ENCODE results near the gene ZNF878.

DNA sequence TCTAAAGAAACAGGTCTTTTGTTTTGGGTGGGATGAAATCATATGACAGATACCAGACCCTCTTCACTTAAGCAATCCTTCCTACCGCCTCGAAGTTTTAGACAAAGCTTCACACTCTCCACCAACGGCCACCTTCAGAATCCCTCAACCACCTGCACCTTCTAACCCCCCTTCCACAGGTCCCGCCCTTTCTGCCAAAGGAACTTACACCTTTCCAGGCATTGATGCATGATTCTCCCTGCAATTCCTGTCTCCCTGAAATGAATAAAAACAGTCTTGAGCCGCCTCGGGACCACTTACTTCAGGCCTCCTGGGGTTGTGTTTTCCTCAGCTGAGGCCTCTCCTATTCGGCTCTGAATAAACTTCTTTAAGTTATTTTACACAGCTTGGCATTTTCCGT lies 18.1 kb downstream of the ZNF878 start:
- TF ChIP-seq EZH2 (IDR thresholded peaks at IDR 0.05; ENCODE audit: borderline replicate concordance, low read depth, low read length, poor library complexity, severe bottlenecking): no peak
- TF ChIP-seq, protein P1, sequence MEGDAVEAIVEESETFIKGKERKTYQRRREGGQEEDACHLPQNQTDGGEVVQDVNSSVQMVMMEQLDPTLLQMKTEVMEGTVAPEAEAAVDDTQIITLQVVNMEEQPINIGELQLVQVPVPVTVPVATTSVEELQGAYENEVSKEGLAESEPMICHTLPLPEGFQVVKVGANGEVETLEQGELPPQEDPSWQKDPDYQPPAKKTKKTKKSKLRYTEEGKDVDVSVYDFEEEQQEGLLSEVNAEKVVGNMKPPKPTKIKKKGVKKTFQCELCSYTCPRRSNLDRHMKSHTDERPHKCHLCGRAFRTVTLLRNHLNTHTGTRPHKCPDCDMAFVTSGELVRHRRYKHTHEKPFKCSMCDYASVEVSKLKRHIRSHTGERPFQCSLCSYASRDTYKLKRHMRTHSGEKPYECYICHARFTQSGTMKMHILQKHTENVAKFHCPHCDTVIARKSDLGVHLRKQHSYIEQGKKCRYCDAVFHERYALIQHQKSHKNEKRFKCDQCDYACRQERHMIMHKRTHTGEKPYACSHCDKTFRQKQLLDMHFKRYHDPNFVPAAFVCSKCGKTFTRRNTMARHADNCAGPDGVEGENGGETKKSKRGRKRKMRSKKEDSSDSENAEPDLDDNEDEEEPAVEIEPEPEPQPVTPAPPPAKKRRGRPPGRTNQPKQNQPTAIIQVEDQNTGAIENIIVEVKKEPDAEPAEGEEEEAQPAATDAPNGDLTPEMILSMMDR (conservative IDR thresholded peaks at IDR 0.05; ENCODE audit: low read depth, low read length): no peak

Measured in A673 (cell line).